GM18507 (cell line): ENCODE results near the gene SLC9A9.

ENCODE experiments used
- DNase-seq: peaks from one replicate; pipeline ENCODE4 v3.0.0; 2011; ENCODE audit warnings: low read depth; ENCODE audit not compliant: insufficient read length; ENCODE audit errors: extremely low spot score
- FAIRE-seq: peaks from 2 replicates; lab custom pipeline; 2011; peaks lifted over from hg19 to GRCh38; lab: Jason Lieb, UNC

Gene SLC9A9

DNA sequence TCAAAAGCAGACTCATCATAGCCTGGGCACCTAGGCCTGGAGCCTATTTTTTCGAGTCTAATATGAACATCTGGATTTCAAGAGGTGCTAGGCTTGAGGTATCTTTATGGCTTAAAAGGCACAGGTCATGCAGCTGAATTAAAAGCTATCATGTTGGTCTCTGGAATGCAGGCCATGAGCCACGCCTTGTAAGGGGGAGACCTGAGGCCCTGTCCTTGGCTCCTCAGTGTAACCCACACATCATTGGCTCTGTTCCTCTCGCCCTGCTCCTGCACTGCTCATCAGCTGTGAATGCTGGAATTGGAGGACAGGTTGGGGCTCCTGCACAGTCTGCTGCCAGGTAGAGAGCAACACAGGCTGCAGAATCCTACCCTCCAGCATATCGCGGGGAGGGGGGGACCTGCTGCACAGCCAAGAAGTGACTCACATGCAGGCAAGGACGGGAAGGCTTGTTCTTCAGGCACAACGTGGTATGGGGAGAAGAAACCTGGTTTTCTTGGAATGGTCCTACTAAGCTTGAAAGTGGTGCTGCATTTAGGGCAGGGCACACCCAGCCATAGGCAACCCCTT, 582.7 kb downstream of the SLC9A9 start:
- no peak for DNase-seq
- no peak for FAIRE-seq

DNA sequence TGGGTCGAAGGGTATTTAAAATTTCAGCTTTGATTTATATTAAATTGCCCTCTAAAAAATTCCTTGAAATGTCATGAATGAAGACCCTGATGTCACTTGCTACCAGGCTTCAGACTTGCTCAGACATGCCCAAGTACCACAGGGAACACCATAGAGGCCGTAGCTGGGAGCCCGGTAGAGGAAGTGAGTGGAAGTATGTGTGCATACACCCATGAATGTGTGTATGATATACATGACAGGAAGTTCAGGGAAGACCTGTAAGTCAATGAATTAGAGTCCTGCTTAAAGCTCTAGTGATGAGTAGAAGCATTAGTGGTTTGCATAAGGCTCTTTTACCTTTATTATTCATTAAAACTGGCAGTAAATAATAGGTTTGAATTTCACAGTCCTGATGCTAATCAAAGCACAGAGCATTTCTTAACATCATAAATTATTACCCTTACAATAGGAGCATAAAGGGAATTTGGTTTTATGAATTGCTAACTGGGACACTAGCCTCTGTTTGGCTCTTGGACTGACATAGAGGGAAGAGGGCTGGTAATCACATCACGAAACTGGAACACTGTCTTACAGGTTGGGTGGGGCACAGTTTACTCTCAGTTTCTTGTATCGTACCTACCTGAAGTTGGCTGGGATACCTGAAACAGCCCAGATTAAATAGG, 584.3 kb downstream of the SLC9A9 start:
- no peak for DNase-seq
- FAIRE-seq = no peak

DNA sequence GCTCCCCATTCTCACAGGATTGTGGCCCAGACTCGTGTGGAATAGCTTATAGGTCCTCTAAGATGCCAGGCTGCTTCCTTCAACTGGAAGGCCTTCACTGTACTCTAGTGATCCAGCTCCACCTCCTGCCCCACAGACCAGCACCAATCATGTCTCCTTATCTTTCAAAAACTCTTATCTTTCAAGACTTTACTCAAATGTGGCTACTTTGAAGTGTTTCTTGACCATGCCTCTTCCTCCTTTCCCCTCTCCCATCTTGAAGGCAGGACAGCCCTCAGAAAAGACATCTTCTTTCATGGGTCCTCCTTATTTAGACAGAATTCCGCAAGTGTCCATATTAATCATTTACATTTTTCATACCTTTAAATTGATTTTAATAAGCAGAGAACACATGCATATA, 586.4 kb downstream of the SLC9A9 start:
- DNase-seq = no peak
- no peak for FAIRE-seq

DNA sequence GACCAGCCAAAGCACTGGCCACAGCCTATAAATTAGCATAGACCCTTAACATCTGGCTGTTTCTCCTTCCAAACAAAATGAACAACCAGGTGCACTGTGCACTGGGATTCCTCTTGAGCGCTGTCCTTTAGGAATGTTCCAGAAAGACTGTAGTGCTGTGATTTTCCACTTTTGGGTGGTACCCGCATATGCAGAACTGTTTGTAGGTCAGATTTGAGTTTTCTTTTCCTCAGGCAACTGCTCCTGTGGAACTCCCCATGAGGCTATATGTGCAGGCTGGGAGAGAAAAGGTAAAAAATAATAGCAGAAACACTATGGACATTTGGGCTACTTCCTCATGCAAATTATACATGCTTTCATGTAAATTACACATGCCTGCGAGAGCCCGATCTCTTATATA, 589.6 kb downstream of the SLC9A9 start:
- FAIRE-seq (no peak), DNase-seq (no peak)

- no peak for FAIRE-seq
These were observed 591.9 kb downstream of the SLC9A9 start for GRCh38 chr3:143256416-143256815.

DNA sequence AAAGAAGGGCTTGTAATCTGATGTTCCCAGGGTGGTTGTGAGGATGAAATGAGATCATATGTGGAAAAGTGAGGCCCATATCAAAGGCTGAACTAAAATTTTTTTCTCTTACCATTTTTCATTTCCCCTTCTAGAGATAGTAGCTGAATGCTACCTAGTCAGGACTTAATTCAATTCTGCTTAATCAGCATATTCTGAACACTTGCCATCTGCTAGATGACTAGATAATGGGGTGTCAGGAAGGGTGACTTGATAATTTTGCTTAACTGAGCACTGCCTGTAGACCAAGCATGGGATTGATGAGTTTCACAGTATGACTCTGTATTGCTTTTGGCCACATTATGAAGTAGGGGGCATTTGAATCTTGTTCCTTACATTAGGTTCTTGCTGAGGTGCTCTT, 592.5 kb downstream of the SLC9A9 start:
- FAIRE-seq (no peak), DNase-seq (no peak)

More at GRCh38 chr3:143256416-143256815, 591.9 kb downstream of the SLC9A9 start:
- no peak for DNase-seq

DNA sequence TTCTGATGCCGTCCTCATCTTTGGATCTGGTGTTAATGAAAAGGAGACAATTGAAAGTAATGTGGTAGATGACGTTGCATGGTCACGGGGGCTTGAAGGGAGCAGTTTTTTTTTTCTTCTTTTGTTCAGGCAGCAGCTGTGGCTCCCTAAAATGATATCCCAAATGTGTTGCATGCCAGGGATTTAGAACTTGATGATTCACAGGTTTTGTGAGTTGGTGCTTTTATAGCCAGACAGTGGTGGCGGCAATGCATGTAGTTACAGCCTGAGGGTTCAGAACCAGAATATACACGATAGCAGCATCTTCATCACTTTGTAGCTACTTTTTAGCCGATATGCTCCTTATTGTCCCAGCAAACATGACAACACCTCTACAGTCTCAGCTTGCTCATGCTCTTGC, 595.3 kb downstream of the SLC9A9 start:
- FAIRE-seq = no peak
- no peak for DNase-seq

DNA sequence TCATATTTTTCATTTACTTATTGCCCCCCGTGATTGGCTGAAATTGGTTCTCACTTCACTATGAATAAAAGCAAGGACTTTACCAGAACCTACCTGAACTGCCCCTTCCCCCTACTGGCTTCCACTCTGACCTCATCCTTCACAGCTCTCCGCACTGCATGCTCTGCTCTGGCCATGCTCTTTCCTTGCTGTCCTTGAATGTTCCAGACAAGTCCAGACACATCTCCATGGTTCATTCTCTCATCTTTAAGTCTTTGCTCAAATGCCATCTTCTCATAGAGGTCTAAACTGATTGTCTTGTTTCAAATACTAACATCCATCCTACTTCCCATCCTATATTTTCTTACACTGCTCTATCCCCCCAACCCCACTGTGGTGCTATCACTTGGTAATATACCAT, 599.3 kb downstream of the SLC9A9 start:
- DNase-seq (no peak), FAIRE-seq (no peak)

DNA sequence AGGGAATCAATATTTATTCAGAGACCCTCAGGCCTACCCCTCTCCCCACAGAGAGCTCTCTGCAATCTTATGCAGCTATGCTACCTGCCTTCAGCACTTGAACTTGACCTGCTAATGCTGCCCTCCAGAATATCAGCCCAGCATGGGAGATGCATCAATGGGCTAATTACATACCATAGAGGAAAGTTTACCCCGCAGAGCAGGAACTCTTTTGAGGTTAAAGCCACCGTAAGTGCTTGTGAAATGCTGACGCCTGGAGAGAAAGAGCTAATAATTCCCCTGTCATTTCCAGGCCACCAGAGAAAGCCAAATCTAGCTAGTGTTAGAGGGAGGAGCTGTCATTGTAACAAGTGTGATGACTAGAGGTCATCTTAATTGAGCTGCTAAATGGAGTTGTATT, 601.2 kb downstream of the SLC9A9 start:
- FAIRE-seq (no peak), DNase-seq (no peak)

- FAIRE-seq (no peak), DNase-seq (no peak)
These were observed 602.6 kb downstream of the SLC9A9 start for GRCh38 chr3:143245692-143246091.

DNA sequence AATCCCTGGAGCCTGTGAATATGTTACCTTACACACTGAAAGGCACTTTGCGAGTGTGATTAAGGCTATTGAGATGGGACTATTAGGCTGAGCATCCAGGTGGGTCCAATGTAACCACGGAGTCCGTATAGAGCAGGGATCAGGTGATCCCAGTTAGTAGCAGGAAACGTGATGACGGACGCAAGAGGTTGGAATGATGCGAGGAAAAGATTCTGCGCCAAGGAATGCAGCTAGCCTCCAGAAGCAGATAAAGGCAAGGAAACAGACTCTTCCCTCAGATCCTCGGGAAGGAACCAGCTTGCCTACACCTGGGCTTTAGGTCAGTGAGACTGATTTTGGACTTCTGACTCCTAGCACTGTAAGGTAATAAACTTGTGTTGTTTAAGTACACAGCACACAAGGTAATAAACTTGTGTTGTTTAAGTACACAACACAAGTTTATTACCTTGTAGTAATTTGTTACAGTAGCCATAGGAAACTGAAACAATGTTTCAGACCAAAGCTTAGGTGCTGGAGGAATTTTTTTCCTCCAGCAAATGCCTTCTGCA, 603.7 kb downstream of the SLC9A9 start:
- DNase-seq = no peak
- no peak for FAIRE-seq

- FAIRE-seq (no peak), DNase-seq (no peak)
These were observed 604.6 kb downstream of the SLC9A9 start for GRCh38 chr3:143243686-143244085.

DNA sequence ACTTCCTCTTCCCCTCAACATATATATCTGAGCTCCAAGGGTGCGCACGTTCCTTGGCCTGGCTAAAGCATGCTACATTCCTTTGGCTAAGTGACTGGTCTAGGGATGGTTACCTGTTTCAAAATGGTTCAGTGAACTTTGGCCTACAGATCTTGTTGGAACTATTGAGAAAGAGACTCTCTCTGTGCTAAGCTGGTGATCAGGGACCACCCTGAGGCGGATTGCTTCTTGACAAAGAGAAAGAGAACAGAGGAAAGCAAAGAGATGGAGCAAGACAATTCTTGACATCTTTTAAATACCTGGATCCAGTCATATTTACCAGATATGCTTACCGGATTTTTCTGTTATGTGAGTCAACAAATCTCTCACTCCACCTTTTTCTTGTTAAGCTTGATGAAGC, 605.6 kb downstream of the SLC9A9 start:
- DNase-seq (no peak), FAIRE-seq (no peak)

- DNase-seq (no peak), FAIRE-seq (no peak)
These were observed 606.2 kb downstream of the SLC9A9 start for GRCh38 chr3:143242101-143242500.

DNA sequence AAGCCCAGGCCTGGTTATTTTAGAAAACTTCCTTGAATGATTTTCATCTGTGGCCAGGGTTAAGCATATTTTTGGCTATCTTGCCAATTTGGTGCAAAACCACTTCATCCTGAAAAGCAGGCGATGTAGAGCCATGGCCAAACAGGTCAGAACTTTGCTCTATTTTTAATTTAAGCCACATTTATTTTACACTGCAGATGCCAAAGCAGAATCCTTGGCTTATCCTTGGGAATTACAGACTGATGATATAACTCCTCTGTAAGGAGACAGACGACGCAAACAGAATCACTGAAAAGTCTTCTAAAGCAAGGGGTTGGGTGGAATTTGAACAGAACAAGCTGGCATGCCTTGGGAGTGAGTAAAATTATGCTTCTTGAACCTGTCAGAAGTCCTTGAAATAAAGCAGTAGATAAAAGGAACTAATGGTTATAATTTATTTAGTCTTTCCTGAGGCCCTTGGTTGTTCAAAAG, 606.8 kb downstream of the SLC9A9 start:
- DNase-seq (no peak), FAIRE-seq (no peak)

GRCh38 chr3:143240886-143241285, 607.4 kb downstream of the SLC9A9 start:
- DNase-seq (no peak), FAIRE-seq (no peak)

GRCh38 chr3:143239031-143239430, 609.2 kb downstream of the SLC9A9 start:
- no peak for FAIRE-seq

GRCh38 chr3:143237077-143237627, 611.1 kb downstream of the SLC9A9 start:
- DNase-seq (no peak), FAIRE-seq (no peak)

More at GRCh38 chr3:143239031-143239430, 609.2 kb downstream of the SLC9A9 start:
- DNase-seq = no peak

DNA sequence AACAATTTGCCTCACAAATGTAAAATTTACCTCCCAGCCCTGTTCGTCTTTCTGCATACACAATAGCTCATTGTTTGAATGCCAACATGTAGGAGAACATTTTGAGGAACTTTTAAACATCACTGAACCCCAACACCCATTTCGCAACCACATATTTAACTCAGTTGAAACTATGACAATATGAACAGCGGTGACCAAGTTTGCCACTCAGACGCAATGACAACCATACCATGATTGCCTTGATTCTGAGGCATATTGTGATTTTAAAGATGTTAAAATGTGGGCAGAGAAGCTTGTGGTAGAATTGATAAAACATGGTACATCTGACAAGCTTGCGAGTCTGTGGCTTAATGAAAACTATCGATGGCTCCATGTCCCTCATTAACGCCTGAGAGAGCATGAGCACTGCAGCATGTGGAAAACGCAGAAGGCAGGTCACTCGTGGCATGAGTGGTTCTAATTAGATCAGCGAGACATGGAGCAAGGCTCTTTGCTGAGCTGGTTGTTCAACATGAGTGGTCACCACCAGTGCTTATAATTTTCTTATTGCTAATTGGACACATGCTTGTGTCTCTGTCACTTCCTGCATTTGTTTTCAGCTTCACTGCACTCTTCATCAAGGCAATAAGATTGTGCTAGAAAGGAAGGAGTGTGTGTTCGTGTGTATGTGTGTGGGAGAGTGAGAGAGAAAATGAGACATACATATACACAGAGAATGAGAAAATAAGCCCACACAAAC, 611.9 kb downstream of the SLC9A9 start:
- FAIRE-seq (no peak), DNase-seq (no peak)

- FAIRE-seq = no peak
These were observed 612.6 kb downstream of the SLC9A9 start for GRCh38 chr3:143235614-143236204.

More at GRCh38 chr3:143235614-143236204, 612.6 kb downstream of the SLC9A9 start:
- no peak for DNase-seq
